Astrocyte (in vitro differentiated cells and primary cell): Measurements from ENCODE around the gene NFATC1. TPM values are rescaled to one million over a fixed set of nuclear protein-coding genes. Genes with fewer than 3 reads are reported as not detected.

Experiments used
- DNase-seq: peaks from one replicate; pipeline ENCODE4 v3.0.0-alpha.2; 2010; ENCODE audit warnings: low read depth
- FAIRE-seq: peaks from 2 replicates; lab custom pipeline; 2011; peaks lifted over from hg19 to GRCh38; lab: Jason Lieb, UNC
- H2AFZ ChIP-seq: 2 replicates; pipeline ENCODE4 v1.6.0; 2012; ENCODE audit warnings: low read depth, low read length, inconsistent platforms
- H3K27ac ChIP-seq: 2 replicates; pipeline ENCODE4 v1.5.1; 2011; ENCODE audit warnings: low read depth, low read length, inconsistent platforms
- H3K27me3 ChIP-seq: 2 replicates; pipeline ENCODE4 v1.6.0; 2011; ENCODE audit warnings: low read length, inconsistent platforms; ENCODE audit not compliant: insufficient read depth
- H3K36me3 ChIP-seq: 2 replicates; pipeline ENCODE4 v1.5.1; 2011; ENCODE audit warnings: low read length, inconsistent platforms; ENCODE audit not compliant: insufficient read depth
- H3K4me1 ChIP-seq: 2 replicates; pipeline ENCODE4 v1.5.1; 2011; ENCODE audit warnings: low read length, inconsistent platforms; ENCODE audit not compliant: insufficient read depth
- H3K4me2 ChIP-seq: 2 replicates; pipeline ENCODE4 v1.6.0; 2012; ENCODE audit warnings: low read length, inconsistent platforms
- H3K4me3 ChIP-seq: 2 replicates; pipeline ENCODE4 v1.5.1; 2011; ENCODE audit warnings: low read depth, mild to moderate bottlenecking, low read length, inconsistent platforms; ENCODE audit not compliant: insufficient read depth
- H3K79me2 ChIP-seq: 2 replicates; pipeline ENCODE4 v1.6.0; 2012; ENCODE audit warnings: mild to moderate bottlenecking, low read length, inconsistent platforms; ENCODE audit not compliant: insufficient read depth
- H3K9ac ChIP-seq: 2 replicates; pipeline ENCODE4 v1.6.0; 2012; ENCODE audit warnings: mild to moderate bottlenecking, low read length, inconsistent platforms
- H3K9me3 ChIP-seq: 2 replicates; pipeline ENCODE4 v1.5.1; 2012; ENCODE audit warnings: low read depth, mild to moderate bottlenecking, low read length, inconsistent platforms; ENCODE audit not compliant: insufficient read depth
- H4K20me1 ChIP-seq: 2 replicates; pipeline ENCODE4 v1.6.0; 2012; ENCODE audit warnings: low read length, inconsistent platforms; ENCODE audit not compliant: insufficient read depth
- H3K27ac Mint-ChIP-seq: one replicate; pipeline ENCODE4 v1.8.0; 2021; ENCODE audit warnings: mild to moderate bottlenecking, mixed read lengths; ENCODE audit not compliant: unreplicated experiment
- H3K27me3 Mint-ChIP-seq: one replicate; pipeline ENCODE4 v1.8.0; 2021; ENCODE audit warnings: low read depth, mixed read lengths; ENCODE audit not compliant: unreplicated experiment
- H3K36me3 Mint-ChIP-seq: one replicate; pipeline ENCODE4 v1.8.0; 2021; ENCODE audit warnings: low read depth, mixed read lengths; ENCODE audit not compliant: unreplicated experiment
- H3K4me1 Mint-ChIP-seq: one replicate; pipeline ENCODE4 v1.8.0; 2021; ENCODE audit warnings: low read depth, mixed read lengths; ENCODE audit not compliant: unreplicated experiment
- H3K4me3 Mint-ChIP-seq: one replicate; pipeline ENCODE4 v1.8.0; 2021; ENCODE audit warnings: mild to moderate bottlenecking, moderate library complexity, mixed read lengths; ENCODE audit not compliant: unreplicated experiment
- H3K9me3 Mint-ChIP-seq: one replicate; pipeline ENCODE4 v1.8.0; 2021; ENCODE audit warnings: mild to moderate bottlenecking, mixed read lengths; ENCODE audit not compliant: unreplicated experiment
- EZH2 ChIP-seq: IDR thresholded peaks from 2 replicates; pipeline ENCODE4 v1.6.1; 2012; ENCODE audit warnings: mild to moderate bottlenecking, low read length, inconsistent platforms; ENCODE audit not compliant: insufficient read depth
- total RNA-seq: library from RNA; stranded (reverse); gene quantifications from 2 replicates; pipeline ENCODE4 v1.2.1, GENCODE V29; 2021
- TF ChIP-seq, protein P1 (sequence below): IDR thresholded peaks from 2 replicates; pipeline ENCODE4 v1.5.1; 2011; ENCODE audit warnings: low read depth, mild to moderate bottlenecking, inconsistent platforms, low read length, moderate library complexity; ENCODE audit not compliant: insufficient read depth

The NFATC1 gene
- total RNA-seq, 1 donor from 2014 or later: 11.0 TPM

DNA sequence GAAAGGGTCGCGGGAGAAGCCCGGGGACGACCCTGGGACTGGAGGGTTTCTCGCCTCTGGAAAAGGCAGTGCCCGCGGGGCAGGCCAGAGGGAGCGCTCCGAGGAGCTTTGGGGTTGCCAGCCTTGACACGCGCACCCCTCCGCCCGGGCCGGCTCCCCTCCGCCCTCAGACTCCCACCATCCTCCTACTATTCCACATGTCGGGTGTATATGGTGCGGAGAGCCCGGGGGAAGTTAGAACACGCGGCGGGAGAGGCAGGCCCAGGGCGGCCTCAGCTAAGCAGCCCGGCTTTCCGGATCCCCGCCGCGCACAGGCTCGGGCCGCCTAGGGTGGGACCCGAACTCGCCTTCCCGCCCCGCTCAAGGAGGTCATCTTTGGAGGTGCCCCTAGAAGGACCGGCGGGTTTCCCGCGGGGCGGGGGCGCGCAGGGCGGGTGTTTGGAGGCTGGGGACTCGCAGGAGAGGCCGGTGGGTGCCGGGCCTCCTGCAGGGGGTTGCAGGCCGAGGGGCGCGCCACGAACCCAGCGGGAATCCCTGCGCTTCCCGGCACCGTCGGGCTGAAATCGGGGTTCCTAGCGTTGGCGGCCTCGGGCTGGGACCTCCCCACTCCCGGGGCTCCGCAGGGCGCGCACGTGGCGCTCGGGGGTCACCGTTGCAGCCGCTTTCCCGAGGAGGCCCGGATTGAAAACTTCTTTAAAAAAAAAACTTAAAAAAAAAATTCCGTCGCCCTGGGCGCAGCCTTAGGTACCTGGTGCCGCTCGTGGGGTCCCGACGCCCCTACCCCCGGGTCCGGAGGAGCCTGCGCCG, 3.7 kb downstream of the NFATC1 start:
- Histone ChIP-seq H2AFZ (no peak overlapping the region), H3K27ac (no peak overlapping the region), H3K79me2 (no peaks in the 10 kb centered on the region), H3K4me2 (peak overlapping the region; percentile 54), H4K20me1 (no peaks in the 10 kb centered on the region), H3K27me3 (peaks cover 41% of the 10 kb centered on the region), H3K4me1 (peaks cover 5% of the 10 kb centered on the region), H3K9me3 (no peaks in the 10 kb centered on the region), H3K36me3 (no peaks in the 10 kb centered on the region), H3K4me3 (no peak overlapping the region), H3K9ac (no peak overlapping the region)
- Mint-ChIP-seq H3K27me3 (peaks cover 5% of the 10 kb centered on the region), H3K4me1 (peaks cover 2% of the 10 kb centered on the region), H3K36me3 (no peaks in the 10 kb centered on the region), H3K27ac (no peak overlapping the region), H3K9me3 (no peaks in the 10 kb centered on the region), H3K4me3 (peak overlapping the region; percentile 80)
- peak; percentile 93 for TF ChIP-seq EZH2
- TF ChIP-seq, protein P1, sequence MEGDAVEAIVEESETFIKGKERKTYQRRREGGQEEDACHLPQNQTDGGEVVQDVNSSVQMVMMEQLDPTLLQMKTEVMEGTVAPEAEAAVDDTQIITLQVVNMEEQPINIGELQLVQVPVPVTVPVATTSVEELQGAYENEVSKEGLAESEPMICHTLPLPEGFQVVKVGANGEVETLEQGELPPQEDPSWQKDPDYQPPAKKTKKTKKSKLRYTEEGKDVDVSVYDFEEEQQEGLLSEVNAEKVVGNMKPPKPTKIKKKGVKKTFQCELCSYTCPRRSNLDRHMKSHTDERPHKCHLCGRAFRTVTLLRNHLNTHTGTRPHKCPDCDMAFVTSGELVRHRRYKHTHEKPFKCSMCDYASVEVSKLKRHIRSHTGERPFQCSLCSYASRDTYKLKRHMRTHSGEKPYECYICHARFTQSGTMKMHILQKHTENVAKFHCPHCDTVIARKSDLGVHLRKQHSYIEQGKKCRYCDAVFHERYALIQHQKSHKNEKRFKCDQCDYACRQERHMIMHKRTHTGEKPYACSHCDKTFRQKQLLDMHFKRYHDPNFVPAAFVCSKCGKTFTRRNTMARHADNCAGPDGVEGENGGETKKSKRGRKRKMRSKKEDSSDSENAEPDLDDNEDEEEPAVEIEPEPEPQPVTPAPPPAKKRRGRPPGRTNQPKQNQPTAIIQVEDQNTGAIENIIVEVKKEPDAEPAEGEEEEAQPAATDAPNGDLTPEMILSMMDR: no peak
- DNase-seq: no peak
- no peak for FAIRE-seq

DNA sequence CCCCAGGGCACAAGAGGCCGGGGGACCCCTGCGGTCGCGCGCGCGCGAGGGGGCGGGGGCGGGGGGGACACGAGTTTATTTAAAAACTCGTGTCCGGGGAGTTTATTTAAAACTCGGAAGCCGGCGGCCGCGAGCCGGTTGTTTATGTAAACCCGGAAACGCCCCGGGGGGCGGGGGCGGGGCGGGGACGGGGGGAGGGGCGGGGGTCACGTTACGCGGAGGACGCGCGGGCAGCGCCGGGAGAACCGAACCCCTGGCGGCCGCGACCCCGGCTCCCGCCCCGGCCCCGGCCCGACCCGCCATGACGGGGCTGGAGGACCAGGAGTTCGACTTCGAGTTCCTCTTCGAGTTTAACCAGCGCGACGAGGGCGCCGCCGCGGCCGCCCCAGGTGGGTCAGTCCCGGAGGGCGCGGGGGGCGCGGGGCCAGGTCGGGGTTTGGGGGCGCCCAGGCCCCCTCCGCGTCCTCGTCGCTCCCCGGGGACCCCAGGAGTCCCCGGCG, 4.4 kb downstream of the NFATC1 start:
- H3K9me3 Mint-ChIP-seq: no peaks in the 10 kb centered on the region
- no peak overlapping the region for H2AFZ ChIP-seq
- DNase-seq (no peak), FAIRE-seq (no peak)
- H3K4me3 Mint-ChIP-seq: no peak overlapping the region
- H3K27ac Mint-ChIP-seq: no peak overlapping the region
- H3K27ac ChIP-seq: no peak overlapping the region
- H3K9ac ChIP-seq: peak overlapping the region; percentile 31
- no peaks in the 10 kb centered on the region for H3K9me3 ChIP-seq
- no peaks in the 10 kb centered on the region for H3K36me3 ChIP-seq
- H4K20me1 ChIP-seq: no peaks in the 10 kb centered on the region
- H3K36me3 Mint-ChIP-seq: no peaks in the 10 kb centered on the region
- peak overlapping the region; percentile 76 for H3K4me2 ChIP-seq
- peaks cover 5% of the 10 kb centered on the region for H3K4me1 ChIP-seq
- H3K79me2 ChIP-seq: no peaks in the 10 kb centered on the region
- peaks cover 5% of the 10 kb centered on the region for H3K27me3 Mint-ChIP-seq
- H3K4me3 ChIP-seq: peak overlapping the region; percentile 23
- peaks cover 36% of the 10 kb centered on the region for H3K27me3 ChIP-seq
- TF ChIP-seq EZH2: no peak
- TF ChIP-seq, protein P1: no peak
- H3K4me1 Mint-ChIP-seq: peaks cover 2% of the 10 kb centered on the region
